ENCODE measurements around the gene NCKAP5.

NCKAP5 gene

DNA sequence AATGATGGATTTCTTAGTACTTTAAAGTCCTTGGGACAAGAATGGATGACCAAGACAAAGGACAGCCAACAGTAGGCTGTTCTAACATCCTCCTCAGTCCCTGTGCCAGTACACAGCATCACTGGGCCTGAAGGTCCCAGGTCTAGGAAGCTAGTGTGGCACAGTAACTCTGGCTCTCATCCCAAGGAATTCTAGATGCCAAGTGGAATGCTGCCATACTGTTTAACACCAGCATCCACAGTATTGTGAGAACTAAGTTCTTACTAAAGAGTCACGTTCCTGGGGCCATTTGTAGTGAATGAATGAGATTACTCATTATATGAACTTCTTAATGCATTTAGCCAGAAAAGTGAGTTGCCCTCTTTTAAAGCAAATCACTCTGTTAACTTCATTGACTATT, 830.0 kb downstream of the NCKAP5 start:
- FAIRE-seq = no peak

DNA sequence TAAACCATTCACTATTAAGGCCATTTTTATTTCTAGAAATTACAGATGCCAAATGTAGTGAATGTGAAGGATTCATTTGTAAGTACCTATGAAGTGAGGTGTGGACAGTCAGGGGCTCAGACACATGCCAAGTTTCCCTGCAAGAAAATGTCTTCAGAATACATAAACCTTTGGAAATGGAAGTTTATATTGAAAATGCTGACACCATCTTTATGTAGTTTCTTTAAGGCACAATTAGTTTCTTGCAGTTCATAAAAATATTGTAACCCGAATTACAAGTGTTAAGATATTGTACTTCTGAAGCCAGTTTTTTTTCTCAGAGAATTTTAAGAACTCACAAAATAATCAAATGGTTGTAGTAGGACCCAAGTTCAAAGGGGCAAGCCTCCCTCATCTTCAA, 832.2 kb downstream of the NCKAP5 start:
- FAIRE-seq (no peak), DNase-seq (ENCODE audit: insufficient read length) (no peak)
- TF ChIP-seq TAF1 (IDR thresholded peaks at IDR 0.05; ENCODE audit: borderline replicate concordance, low read depth, low read length) (no peak), POLR2A (IDR thresholded peaks at IDR 0.05; ENCODE audit: low read depth, low read length) (no peak), POLR2AphosphoS5 (IDR thresholded peaks at IDR 0.05; ENCODE audit: low read depth, low read length) (no peak)

More for the DNA sequence above, 830.0 kb downstream of the NCKAP5 start:
- TF ChIP-seq POLR2AphosphoS5 (IDR thresholded peaks at IDR 0.05; ENCODE audit: low read depth, low read length) = no peak
- no peak for TF ChIP-seq POLR2A (IDR thresholded peaks at IDR 0.05; ENCODE audit: low read depth, low read length)
- no peak for TF ChIP-seq TAF1 (IDR thresholded peaks at IDR 0.05; ENCODE audit: borderline replicate concordance, low read depth, low read length)
- DNase-seq (ENCODE audit: insufficient read length) = no peak

DNA sequence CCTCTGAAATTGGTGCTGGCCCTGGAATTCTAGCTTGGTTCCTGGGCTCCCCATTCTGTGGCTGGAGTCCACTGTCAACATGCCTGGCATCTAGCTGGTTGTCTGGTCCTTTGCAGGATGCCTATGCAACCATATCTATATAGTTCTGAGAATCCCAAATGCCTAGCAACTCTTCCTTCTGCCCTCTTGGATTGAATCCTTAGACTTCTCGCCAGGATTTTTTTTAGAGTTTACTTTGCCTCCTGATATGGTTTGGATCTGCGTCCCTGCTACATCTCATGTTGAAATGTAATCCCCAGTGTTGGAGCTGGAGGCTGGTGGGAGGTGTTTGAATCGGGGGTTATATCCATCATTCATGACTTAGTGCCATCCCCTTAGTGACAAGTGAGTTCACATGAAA, 833.3 kb downstream of the NCKAP5 start:
- DNase-seq (ENCODE audit: insufficient read length) (no peak), FAIRE-seq (no peak)
- TF ChIP-seq TAF1 (IDR thresholded peaks at IDR 0.05; ENCODE audit: borderline replicate concordance, low read depth, low read length) (no peak), POLR2AphosphoS5 (IDR thresholded peaks at IDR 0.05; ENCODE audit: low read depth, low read length) (no peak), POLR2A (IDR thresholded peaks at IDR 0.05; ENCODE audit: low read depth, low read length) (no peak)

DNA sequence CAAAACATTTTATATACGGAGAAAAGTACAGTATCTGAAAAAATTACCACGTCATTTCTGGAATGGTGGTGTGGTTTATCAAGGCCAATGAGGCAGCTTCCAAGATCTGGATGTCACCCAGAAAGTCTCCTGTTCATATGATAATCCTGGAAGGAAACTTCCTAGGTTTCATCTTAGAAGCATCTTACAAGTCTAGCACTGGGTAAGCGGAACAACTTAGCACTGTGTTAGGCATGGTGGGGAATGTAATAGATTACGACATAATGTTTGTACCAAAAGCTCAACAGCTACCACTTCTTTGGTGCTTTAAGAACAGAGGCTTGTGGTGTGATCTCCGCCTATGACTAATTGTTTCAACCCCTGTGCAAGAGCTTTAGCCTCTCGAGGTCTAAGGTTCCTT, 835.2 kb downstream of the NCKAP5 start:
- DNase-seq (ENCODE audit: insufficient read length) (no peak), FAIRE-seq (no peak)
- no peak for TF ChIP-seq POLR2AphosphoS5 (IDR thresholded peaks at IDR 0.05; ENCODE audit: low read depth, low read length)
- TF ChIP-seq POLR2A (IDR thresholded peaks at IDR 0.05; ENCODE audit: low read depth, low read length) = no peak
- no peak for TF ChIP-seq TAF1 (IDR thresholded peaks at IDR 0.05; ENCODE audit: borderline replicate concordance, low read depth, low read length)

DNA sequence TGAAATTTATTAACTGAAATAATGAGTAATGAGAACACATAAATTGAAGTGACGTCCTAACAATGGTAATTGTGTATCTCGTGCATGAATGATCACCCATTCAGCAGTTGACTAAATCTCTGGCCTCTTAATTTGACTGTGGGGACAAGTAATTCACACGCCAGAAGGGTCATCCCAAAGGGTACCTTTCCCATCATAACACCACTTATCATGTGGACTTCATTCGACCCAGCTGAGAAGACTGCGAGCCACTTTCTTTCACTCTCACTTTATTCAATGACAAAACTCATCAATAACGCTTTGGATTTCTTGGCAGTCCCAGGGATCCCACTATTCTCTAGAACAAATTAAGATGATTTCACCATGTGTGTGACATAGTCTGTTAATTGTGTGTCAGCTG, 835.6 kb downstream of the NCKAP5 start:
- no peak for DNase-seq (ENCODE audit: insufficient read length)
- FAIRE-seq = no peak
- TF ChIP-seq TAF1 (IDR thresholded peaks at IDR 0.05; ENCODE audit: borderline replicate concordance, low read depth, low read length) (no peak), POLR2A (IDR thresholded peaks at IDR 0.05; ENCODE audit: low read depth, low read length) (no peak), POLR2AphosphoS5 (IDR thresholded peaks at IDR 0.05; ENCODE audit: low read depth, low read length) (no peak)

DNA sequence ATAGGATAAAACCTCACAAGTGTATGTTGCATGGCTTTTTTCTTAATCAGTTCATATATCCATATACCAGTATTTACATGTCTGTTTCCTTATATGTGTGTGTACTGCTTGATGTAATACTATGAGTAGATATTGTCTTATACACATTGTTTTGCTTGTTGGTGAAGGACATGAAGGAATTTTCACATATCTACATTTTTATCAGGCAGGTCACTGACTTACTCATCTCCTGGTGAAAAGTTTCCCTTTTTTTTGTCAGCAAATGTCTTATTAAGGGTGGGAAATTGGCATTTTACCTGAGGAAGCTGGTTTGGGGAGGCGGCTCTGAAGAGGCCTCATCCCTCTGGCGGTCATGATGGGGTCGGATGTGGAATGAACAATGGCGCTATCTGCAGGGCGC, 836.8 kb downstream of the NCKAP5 start:
- FAIRE-seq = no peak
- no peak for DNase-seq (ENCODE audit: insufficient read length)
- TF ChIP-seq TAF1 (IDR thresholded peaks at IDR 0.05; ENCODE audit: borderline replicate concordance, low read depth, low read length) = no peak
- TF ChIP-seq POLR2AphosphoS5 (IDR thresholded peaks at IDR 0.05; ENCODE audit: low read depth, low read length) = no peak
- no peak for TF ChIP-seq POLR2A (IDR thresholded peaks at IDR 0.05; ENCODE audit: low read depth, low read length)

DNA sequence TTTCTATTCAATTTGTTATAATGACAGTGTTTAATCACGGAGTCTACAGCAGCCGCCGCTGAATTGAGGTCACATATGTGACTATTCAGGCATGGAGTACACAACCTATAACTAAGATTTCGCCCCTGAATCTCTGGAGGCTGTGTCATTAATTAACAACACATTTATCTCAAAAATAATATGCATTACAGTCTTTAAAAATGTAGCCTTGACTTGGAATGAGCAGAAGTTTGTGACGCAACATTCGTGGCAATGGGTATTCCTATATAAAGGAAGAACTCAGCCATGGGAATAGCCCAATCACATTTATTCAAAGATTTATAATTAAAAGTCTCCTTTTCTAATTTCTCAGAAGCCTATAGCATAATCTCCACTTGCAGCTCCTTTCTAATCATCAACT, 837.7 kb downstream of the NCKAP5 start:
- FAIRE-seq = no peak
- no peak for DNase-seq (ENCODE audit: insufficient read length)
- TF ChIP-seq POLR2AphosphoS5 (IDR thresholded peaks at IDR 0.05; ENCODE audit: low read depth, low read length) = no peak
- no peak for TF ChIP-seq TAF1 (IDR thresholded peaks at IDR 0.05; ENCODE audit: borderline replicate concordance, low read depth, low read length)
- TF ChIP-seq POLR2A (IDR thresholded peaks at IDR 0.05; ENCODE audit: low read depth, low read length) = no peak

DNA sequence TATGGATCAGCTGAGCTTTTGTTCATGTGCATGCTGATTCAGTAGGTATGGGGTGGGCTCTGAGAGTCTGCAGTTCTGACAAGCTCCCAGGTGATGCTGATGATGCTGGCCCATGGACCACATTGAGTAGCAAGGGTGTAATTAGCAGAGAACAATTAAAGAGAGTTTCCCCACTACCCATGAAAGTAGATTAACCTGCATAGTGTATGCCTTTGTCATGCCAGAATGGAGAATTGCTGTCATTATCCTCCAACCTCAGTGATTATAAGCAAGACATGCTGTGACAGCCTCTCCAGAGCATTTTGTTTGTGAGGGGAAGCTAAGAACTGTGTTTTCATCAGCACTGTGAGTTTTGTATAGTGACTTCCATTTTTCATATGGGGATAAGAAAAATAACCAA, 838.7 kb downstream of the NCKAP5 start:
- TF ChIP-seq POLR2A (IDR thresholded peaks at IDR 0.05; ENCODE audit: low read depth, low read length) (no peak), POLR2AphosphoS5 (IDR thresholded peaks at IDR 0.05; ENCODE audit: low read depth, low read length) (no peak), TAF1 (IDR thresholded peaks at IDR 0.05; ENCODE audit: borderline replicate concordance, low read depth, low read length) (no peak)

DNA sequence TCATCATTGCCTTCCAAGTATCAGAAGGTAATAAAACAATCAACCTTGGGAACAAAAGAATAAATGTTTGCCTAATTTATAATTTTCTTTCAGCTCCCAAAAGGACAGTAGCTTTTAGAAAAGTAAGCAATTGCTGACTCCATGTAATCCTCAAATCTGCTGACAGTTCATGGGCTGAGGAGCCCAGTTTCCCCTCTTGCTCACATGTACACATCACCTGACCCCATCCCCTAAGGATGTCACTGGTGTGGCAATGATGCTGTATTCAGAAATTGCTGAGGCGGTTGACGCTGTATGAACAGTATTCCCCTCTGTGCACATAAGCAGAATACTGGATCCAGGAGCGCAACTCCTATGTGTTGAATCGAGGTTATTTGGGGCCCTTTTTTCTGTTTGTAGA, 842.1 kb downstream of the NCKAP5 start:
- FAIRE-seq (no peak), DNase-seq (ENCODE audit: insufficient read length) (no peak)
- TF ChIP-seq TAF1 (IDR thresholded peaks at IDR 0.05; ENCODE audit: borderline replicate concordance, low read depth, low read length) (no peak), POLR2A (IDR thresholded peaks at IDR 0.05; ENCODE audit: low read depth, low read length) (no peak), POLR2AphosphoS5 (IDR thresholded peaks at IDR 0.05; ENCODE audit: low read depth, low read length) (no peak)

More for the DNA sequence above, 838.7 kb downstream of the NCKAP5 start:
- FAIRE-seq (no peak), DNase-seq (ENCODE audit: insufficient read length) (no peak)

DNA sequence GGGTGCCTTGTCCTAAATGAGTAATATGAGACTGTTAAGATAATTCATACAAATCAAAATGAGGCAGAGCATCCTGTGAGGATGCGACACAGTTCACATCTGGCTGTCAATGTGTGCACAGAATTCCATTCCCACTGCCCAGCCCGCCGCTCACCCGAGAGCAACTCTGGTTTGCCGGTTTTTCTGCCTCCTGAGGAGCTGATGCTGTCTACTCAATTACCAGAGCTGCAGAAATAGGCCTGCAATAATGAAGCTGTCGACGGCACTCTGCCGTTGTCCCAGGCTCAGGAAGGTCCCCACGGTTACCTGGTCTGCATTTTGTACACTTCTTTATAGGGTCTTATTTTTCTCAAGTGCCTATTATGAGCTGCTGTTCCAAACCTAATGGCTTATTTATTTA, 842.5 kb downstream of the NCKAP5 start:
- DNase-seq (ENCODE audit: insufficient read length) (no peak), FAIRE-seq (no peak)
- no peak for TF ChIP-seq POLR2A (IDR thresholded peaks at IDR 0.05; ENCODE audit: low read depth, low read length)
- TF ChIP-seq POLR2AphosphoS5 (IDR thresholded peaks at IDR 0.05; ENCODE audit: low read depth, low read length) = no peak
- TF ChIP-seq TAF1 (IDR thresholded peaks at IDR 0.05; ENCODE audit: borderline replicate concordance, low read depth, low read length) = no peak

DNA sequence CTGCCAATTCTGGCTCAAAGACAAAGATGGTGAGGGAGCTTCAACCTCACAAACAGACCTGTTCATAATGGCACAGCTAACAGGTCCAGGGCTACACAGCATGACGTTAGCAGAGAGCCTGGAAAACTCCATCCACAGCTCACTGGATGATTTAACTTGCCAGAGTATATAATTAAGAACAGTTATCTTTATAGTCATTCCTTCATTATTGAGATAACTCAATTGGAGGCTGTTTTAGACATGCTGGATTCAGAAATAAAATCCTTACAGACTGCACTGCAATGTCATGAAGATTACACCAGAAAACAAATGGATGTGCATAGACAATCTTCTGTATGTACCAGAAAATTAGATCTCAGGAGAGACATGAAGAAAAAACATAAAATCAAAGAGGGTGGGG, 843.1 kb downstream of the NCKAP5 start:
- DNase-seq (ENCODE audit: insufficient read length) = no peak
- TF ChIP-seq POLR2AphosphoS5 (IDR thresholded peaks at IDR 0.05; ENCODE audit: low read depth, low read length) = no peak
- TF ChIP-seq POLR2A (IDR thresholded peaks at IDR 0.05; ENCODE audit: low read depth, low read length) = no peak
- no peak for TF ChIP-seq TAF1 (IDR thresholded peaks at IDR 0.05; ENCODE audit: borderline replicate concordance, low read depth, low read length)
- no peak for FAIRE-seq

DNA sequence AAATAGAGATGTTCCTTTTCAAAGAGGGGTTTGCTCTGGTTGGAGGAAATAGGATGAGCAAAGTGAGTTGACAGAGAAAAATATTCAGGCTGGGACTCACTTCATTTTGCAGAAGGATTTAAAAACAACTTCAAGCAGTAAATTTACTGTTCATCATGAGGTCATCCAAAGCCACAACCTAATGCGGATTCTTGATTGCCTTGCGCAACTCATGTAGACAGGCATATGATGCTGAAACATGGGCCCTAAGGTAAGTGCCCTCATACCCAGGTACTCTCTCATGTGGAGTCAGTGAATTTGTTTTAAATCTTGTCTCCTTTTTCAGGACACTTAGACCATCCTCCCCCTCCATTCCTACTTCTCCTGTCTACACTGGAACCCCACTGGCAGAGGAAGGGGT, 846.3 kb downstream of the NCKAP5 start:
- TF ChIP-seq POLR2AphosphoS5 (IDR thresholded peaks at IDR 0.05; ENCODE audit: low read depth, low read length) = no peak
- TF ChIP-seq POLR2A (IDR thresholded peaks at IDR 0.05; ENCODE audit: low read depth, low read length) = no peak
- TF ChIP-seq TAF1 (IDR thresholded peaks at IDR 0.05; ENCODE audit: borderline replicate concordance, low read depth, low read length) = no peak
- FAIRE-seq (no peak), DNase-seq (ENCODE audit: insufficient read length) (no peak)

DNA sequence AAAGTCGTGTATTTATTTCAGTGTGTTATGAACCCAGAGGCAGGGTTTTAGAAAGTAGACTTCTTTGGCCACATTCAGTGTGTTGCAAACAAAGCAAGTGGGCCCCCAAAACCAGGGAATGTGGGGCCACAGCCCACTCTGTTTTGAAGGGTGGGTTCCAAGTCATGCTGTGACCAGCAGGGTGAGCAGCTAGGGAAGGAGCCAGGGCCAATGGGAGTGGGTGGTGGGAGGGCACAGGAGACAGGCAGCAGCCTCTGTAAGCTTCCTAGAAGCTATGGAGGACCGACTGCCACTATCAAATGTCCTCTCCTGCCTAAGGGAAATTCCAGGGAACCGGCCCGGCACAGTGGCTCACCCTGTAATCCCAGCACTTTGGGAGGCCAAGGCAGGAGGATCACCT, 847.9 kb downstream of the NCKAP5 start:
- TF ChIP-seq POLR2A (IDR thresholded peaks at IDR 0.05; ENCODE audit: low read depth, low read length) = no peak
- FAIRE-seq (no peak), DNase-seq (ENCODE audit: insufficient read length) (no peak)

Data from GM12892 (cell line).